Epithelial cell of esophagus (primary cell): ENCODE measurements around the gene SCYGR4.
"Not testable (repeated sequence)": the region's sequence is repeated elsewhere in the genome, so short reads cannot be mapped to it uniquely, and the experiment has no call there.

Experiments
- DNase-seq: peaks from one replicate; pipeline ENCODE4 v3.0.0; 2010; ENCODE audit warnings: low read depth
- H3K4me3 ChIP-seq: 2 replicates; pipeline ENCODE4 v1.5.1; 2011; ENCODE audit warnings: mild to moderate bottlenecking, low read length, control low read depth
- CTCF ChIP-seq: IDR thresholded peaks from 2 replicates; pipeline ENCODE4 v1.5.1; 2011; ENCODE audit warnings: low read depth, mild to moderate bottlenecking, low read length, control low read depth, inconsistent platforms; ENCODE audit not compliant: insufficient read depth; ENCODE audit errors: missing control alignments

Gene SCYGR4

GRCh38 chr2:227661827-227662226, 44.5 kb downstream of the SCYGR4 start:
- no peak for TF ChIP-seq CTCF
- no peak for DNase-seq

GRCh38 chr2:227665189-227665940, 48.1 kb downstream of the SCYGR4 start:
- no peak for DNase-seq
- TF ChIP-seq CTCF = no peak
- no peak overlapping the region for H3K4me3 ChIP-seq

More at GRCh38 chr2:227661827-227662226, 44.5 kb downstream of the SCYGR4 start:
- no peak overlapping the region for H3K4me3 ChIP-seq

DNA sequence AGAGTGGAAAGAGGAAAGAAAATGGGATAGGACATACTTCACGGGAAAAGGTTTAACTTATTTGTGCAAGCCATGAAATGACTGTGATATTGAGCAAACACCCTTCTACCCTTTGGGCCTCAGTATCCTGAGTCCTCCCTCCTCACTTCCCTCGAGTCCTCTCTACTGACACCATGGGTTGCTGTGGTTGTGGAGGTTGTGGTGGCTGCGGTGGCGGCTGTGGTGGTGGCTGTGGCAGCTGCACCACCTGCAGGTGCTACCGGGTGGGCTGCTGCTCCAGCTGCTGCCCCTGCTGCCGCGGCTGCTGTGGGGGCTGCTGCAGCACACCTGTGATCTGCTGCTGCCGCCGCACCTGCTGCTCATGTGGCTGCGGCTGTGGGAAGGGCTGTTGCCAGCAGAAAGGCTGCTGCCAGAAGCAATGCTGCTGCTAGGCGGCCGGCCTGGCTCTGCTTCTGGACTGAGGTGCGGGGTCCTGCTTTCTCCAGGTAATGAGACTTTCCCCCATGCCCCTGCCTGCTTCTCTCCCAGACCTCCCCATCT, 49.4 kb downstream of the SCYGR4 start, which contains the start of gene SCYGR5:
Gene SCYGR5 (plus strand): TSS at position 174 of the 540 bp plus-strand sequence. CDS start 0 bp downstream, at position 174.
- H3K4me3 ChIP-seq, DNase-seq: not testable (repeated sequence)
